Heart left ventricle (tissue), 13 donors: Measurements from ENCODE around the gene PISD.

Experiments
- POLR2A ChIP-seq, 2 donors: fragments of 450-650 bp; IDR thresholded peaks; one replicate each; pipeline ENCODE4 v1.6.1; 2017; ENCODE audit warnings: antibody characterized with exemption in 2 of 2, mild to moderate bottlenecking in 2 of 2, moderate library complexity in 2 of 2
- TF ChIP-seq, protein P1 (sequence below), 12 donors: fragments of 200-600 bp; sonication (generic) in 4 of 12; IDR thresholded peaks; one replicate each; pipeline versions ENCODE4 v1.5.0 to v1.8.0; 2018 to 2022; ENCODE audit warnings: antibody characterized with exemption in 12 of 12, mild to moderate bottlenecking in 5 of 12
- donor health status: ischemic (EF 13 %, LVEDD 7.1; RV severe dilation, severe dysfunction).
- donor health status: DM: no; HTN: yes; CAD: no.
- donor health status: DM: no; HTN: no; CAD: no.
- donor health status: ischemic (EF 25% LVEDD 6.9; RV normal size, moderate dysfunction).
- donor health status: ischemic (EF 25% LVEDD 5.7; RV mildly dilated, moderate dysfunction).
- donor health status: ischemic (EF 35%, LVEDD 5.7; RV mildly dilated, moderate dysfunction).
- donor health status: nonischemic (EF 11% LVEDD 7.7; RV severe dilation, severe dysfunction).
- donor health status: DM: yes; HTN: yes; CAD: no.
- donor health status: PGD.
- donor health status: ischemic (EF 29% LVEDD 5.4; RV normal size, mild dysfunction).
- donor health status: nonischemic (EF 23%, LVEDD 6.1; RV moderate dilation, normal function).

GRCh38 chr22:31707519-31707918 lies 45.5 kb upstream of the PISD start:
- TF ChIP-seq, protein P1, sequence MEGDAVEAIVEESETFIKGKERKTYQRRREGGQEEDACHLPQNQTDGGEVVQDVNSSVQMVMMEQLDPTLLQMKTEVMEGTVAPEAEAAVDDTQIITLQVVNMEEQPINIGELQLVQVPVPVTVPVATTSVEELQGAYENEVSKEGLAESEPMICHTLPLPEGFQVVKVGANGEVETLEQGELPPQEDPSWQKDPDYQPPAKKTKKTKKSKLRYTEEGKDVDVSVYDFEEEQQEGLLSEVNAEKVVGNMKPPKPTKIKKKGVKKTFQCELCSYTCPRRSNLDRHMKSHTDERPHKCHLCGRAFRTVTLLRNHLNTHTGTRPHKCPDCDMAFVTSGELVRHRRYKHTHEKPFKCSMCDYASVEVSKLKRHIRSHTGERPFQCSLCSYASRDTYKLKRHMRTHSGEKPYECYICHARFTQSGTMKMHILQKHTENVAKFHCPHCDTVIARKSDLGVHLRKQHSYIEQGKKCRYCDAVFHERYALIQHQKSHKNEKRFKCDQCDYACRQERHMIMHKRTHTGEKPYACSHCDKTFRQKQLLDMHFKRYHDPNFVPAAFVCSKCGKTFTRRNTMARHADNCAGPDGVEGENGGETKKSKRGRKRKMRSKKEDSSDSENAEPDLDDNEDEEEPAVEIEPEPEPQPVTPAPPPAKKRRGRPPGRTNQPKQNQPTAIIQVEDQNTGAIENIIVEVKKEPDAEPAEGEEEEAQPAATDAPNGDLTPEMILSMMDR (IDR thresholded peaks at IDR 0.05): no peak
- no peak for TF ChIP-seq POLR2A (IDR thresholded peaks at IDR 0.05)
